Measurements from ENCODE around the gene RASAL1.

Gene RASAL1

DNA sequence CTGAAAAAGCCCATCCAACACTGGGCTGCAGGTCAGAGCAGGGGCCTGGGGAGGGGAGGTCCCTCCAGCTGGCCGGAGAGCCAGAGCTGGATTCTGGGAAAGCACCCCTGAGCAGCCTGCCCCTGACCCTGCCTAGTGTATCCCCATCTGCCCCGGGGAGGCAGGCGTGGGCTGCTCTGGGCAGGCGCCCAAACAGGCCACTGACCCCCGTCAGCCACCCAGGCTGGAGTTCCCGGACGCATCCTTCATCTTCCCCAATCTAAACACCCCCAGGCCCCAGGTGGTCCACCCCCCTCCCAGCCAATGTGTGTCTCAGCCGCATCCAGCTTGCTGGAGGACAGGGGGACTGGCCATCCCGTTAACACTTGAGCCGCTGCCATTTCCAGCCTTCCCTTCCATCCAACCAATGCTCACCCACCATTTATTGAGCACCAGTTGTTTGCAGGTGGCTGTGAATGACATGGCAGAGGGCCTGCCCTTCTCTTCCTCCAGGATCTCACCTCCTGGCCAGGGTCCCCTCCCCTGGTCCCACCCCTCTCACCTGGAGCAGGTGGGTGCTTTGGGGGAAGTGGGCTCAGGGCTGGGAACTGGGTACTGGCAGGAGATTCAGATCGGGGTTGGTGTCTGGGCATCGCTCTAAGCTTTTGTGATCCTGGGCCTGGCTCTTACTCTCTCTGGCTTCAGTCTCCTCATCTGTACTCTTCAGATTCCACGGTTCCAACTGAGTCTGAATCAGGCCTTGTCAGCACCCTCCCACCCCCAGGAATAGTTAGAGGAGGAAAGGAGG, 79.8 kb downstream of the RASAL1 start:
- no peak for DNase-seq

DNA sequence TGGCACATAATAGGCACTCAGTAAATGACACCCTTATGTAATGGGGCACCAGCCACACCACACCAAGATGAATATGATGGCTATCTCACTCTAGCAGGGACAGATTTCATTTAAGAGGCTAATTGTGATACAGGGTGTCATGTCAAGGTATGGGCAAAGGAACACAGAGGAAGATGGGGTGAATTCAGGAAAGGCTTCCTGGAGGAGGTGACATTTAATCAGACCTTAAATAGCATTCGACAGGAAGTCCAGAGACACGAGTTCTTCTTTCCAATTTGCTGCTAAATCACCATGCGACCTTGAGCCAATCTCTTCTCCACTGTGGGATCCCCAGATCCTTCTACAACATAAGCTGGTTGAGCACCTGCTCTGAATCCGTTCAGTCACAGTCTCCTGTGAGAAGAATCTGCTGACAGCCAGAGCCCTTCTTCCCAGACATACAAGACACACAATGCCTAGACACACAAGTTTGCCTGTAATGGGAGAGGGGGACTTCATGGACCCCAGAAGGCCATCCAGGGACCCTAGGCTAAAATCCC, 80.5 kb downstream of the RASAL1 start:
- no peak for DNase-seq

DNA sequence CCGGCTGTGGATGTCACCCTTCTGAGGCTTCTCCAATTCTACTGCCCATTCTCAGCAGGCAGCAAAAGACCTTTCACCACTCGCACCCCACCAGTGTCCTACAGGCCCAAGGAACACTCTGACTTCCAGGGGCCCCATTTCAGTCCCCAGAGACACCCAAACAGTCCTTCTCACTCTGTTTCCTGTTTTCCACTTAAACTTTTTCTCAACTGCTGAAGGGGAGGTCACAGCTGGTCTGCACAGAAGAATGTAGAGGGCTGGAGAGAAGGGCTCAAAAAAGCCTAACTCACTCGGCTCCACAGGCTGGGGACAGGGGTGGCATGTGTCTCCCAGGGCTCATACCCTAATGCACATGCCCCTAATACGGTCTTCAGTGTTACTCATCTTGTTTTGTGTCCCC, 83.2 kb downstream of the RASAL1 start:
- DNase-seq = no peak

DNA sequence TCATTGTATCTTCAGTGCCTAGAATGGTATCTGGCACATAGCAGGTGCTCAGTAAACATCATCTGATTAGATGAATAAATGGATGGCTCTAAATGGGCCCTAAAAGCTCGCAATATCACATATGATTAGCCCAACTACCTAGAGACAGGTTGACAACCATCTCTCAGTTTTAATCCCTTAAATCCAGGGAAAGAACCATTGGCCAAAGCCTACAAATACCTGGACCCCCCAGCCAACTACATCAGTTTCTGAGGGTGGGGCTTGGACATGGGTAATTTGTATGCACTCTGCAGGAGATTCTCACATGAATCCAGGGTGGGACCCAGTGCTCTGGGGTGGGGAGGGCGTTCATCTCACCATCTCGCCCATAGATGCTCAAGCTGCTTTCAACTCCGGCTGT, 83.8 kb downstream of the RASAL1 start:
- DNase-seq = no peak

- no peak for DNase-seq
Measured at GRCh38 chr12:113050795-113051194, 84.8 kb downstream of the RASAL1 start.

DNA sequence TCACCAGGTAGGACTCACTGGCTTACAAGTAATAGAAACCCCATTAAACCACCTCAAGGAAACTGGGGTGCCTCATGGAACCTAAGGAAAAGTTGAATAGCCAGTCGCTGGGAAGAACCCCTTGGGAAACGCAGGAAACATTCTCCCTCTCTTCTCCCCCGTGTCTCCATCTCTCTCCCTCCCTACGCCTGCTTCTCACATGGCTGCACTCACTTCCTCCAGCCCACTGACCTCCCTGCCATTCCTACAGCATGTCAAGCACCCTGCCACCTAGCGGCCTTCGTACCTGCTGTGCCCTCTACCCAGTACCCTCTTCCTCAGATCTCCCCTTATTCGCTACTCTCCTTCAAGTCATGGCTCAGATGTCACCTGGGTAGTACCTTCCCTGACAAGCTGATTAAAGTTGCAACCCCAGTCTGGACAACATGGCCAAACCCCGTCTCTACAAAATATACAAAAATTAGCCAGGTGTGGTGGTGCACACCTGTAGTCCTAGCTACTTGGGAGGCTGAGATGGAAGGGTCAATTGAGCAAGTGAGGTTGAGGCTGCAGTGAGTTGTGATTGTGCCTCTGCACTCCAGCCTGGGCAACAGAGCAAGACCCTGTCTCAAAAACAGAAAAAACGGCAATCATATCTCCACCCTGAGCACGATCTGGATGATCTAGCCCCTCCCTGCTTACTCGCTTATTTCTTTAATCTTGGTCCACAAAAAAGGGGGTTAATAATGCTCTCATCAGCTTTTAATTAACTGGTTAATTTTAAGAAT, 85.4 kb downstream of the RASAL1 start:
- DNase-seq = no peak

All from T-helper 1 cell (primary cell).